ENCODE results near the gene HSPA14. TPM values are rescaled to one million over a fixed set of nuclear protein-coding genes. Genes with fewer than 3 reads are reported as not detected.

The HSPA14 gene
- total RNA-seq, 1 experiment from 2014 or later, result 41.0 TPM

DNA sequence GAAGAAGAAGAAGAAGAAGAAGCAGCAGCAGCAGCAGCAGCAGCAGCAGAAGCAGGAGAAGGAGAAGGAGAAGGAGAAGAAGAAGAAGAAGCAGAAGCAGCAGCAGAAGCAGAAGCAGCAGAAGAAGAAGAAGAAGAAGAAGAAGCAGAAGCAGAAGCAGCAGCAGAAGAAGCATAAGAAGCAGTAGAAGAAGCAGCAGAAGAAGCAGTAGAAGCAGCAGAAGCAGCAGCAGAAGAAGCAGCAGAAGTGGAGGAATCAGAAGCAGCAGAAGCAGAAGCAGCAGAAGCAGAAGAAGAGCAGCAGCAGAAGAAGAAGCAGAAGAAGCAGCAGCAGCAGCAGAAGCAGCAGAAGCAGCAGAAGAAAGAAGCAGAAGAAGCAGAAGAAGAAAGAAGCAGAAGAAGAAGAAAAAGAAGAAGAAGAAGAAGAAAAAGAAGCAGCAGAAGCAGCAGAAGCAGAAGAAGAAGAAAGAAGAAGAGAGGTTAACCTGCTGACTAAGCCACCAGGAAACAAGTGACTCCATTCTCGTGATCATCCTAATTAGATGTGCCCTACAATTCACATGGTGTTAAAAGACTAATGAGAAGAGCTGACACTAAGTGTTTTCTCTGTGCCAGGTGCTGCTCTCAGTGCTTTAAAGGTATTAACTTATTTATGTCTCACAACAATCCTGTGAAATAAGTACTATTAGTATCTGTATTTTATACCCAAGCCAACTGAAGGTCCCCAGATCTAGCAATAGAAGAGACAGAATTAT is 11.9 kb upstream of the HSPA14 start:
- Histone ChIP-seq H3K27ac (ENCODE audit: insufficient read length, low read depth, low read length) (no peak overlapping the region), H2BK20ac (ENCODE audit: low read depth, low read length, poor library complexity, severe bottlenecking) (no peak overlapping the region), H2BK5ac (ENCODE audit: insufficient read length, low read length) (no peak overlapping the region), H4K20me1 (ENCODE audit: control insufficient read depth, insufficient read depth, insufficient read length) (no peaks in the 10 kb centered on the region), H4K91ac (ENCODE audit: insufficient read length, low read depth, low read length) (no peak overlapping the region), H3K4me1 (ENCODE audit: insufficient read depth, low read length) (no peaks in the 10 kb centered on the region), H3K14ac (ENCODE audit: insufficient read depth, low read length) (no peak overlapping the region), H3K79me1 (ENCODE audit: insufficient read depth, low read depth, low read length, poor library complexity, severe bottlenecking) (no peaks in the 10 kb centered on the region), H3K4me2 (ENCODE audit: insufficient read depth, insufficient read length, low read length) (no peak overlapping the region), H3K23me2 (ENCODE audit: insufficient read length, low read depth, low read length, poor library complexity, severe bottlenecking) (no peaks in the 10 kb centered on the region), H3K9me3 (ENCODE audit: control insufficient read depth, low read depth, low read length) (no peaks in the 10 kb centered on the region), H2AK5ac (ENCODE audit: insufficient read length, low read length) (no peak overlapping the region), H2BK15ac (ENCODE audit: low read depth, low read length) (no peak overlapping the region), H3K27me3 (ENCODE audit: insufficient read depth, low read length) (no peaks in the 10 kb centered on the region), H3K9ac (ENCODE audit: extremely low read depth, insufficient read length, low read length) (no peak overlapping the region), H3K4ac (ENCODE audit: low read depth, low read length) (no peak overlapping the region), H4K8ac (replicated peaks; ENCODE audit: insufficient read length, low read depth, low read length) (no peak overlapping the region), H2BK12ac (ENCODE audit: insufficient read length, low read depth, low read length) (no peak overlapping the region), H4K5ac (ENCODE audit: insufficient read length, low read depth, low read length) (no peak overlapping the region), H3T11ph (ENCODE audit: low read length) (no peak overlapping the region), H3K79me2 (ENCODE audit: insufficient read depth, low read length) (no peaks in the 10 kb centered on the region), H2AFZ (ENCODE audit: low read length) (no peak overlapping the region), H2BK120ac (ENCODE audit: low read depth, low read length, poor library complexity, severe bottlenecking) (no peak overlapping the region), H3K23ac (ENCODE audit: insufficient read length, low read depth, low read length) (no peak overlapping the region), H3K56ac (ENCODE audit: insufficient read length, low read depth, low read length) (no peak overlapping the region), H3K18ac (ENCODE audit: insufficient read length, low read depth, low read length) (no peak overlapping the region)
- WGBS (ENCODE audit: extremely low coverage, insufficient read length, low lambda C conversion rate), result no CpG with 5 or more reads among the region's 1 CpG
- no peaks in the 10 kb centered on the region; a peak in 1 of 5 replicates for H3K9me3 Mint-ChIP-seq
- H3K4me3 Mint-ChIP-seq, result no peak overlapping the region
- TF ChIP-seq, protein P1, sequence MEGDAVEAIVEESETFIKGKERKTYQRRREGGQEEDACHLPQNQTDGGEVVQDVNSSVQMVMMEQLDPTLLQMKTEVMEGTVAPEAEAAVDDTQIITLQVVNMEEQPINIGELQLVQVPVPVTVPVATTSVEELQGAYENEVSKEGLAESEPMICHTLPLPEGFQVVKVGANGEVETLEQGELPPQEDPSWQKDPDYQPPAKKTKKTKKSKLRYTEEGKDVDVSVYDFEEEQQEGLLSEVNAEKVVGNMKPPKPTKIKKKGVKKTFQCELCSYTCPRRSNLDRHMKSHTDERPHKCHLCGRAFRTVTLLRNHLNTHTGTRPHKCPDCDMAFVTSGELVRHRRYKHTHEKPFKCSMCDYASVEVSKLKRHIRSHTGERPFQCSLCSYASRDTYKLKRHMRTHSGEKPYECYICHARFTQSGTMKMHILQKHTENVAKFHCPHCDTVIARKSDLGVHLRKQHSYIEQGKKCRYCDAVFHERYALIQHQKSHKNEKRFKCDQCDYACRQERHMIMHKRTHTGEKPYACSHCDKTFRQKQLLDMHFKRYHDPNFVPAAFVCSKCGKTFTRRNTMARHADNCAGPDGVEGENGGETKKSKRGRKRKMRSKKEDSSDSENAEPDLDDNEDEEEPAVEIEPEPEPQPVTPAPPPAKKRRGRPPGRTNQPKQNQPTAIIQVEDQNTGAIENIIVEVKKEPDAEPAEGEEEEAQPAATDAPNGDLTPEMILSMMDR (conservative IDR thresholded peaks at IDR 0.05), result no peak
- H3K4me1 Mint-ChIP-seq, result peaks cover 13 to 14% of the 10 kb centered on the region in 2 experiments
- no peak for DNase-seq
- no peaks in the 10 kb centered on the region for H3K36me3 Mint-ChIP-seq (ENCODE audit: insufficient read depth in 1 of 3, low read depth in 3 of 3)
- H3K27me3 Mint-ChIP-seq (ENCODE audit: low read depth), result peaks cover 11% of the 10 kb centered on the region
- no peak overlapping the region for H3K27ac Mint-ChIP-seq
